ENCODE data around the gene RNH1. TPM values are rescaled to one million over a fixed set of nuclear protein-coding genes. Genes with fewer than 3 reads are reported as not detected.

RNH1 gene
- total and polyA plus RNA-seq, 2 of the 8 experiments (the other 6 are each of a cell fraction or from before 2014, with no cell fraction given), result 48.7 to 49.8 TPM

- TF ChIP-seq CHD7 (IDR thresholded peaks at IDR 0.05; ENCODE audit: insufficient replicate concordance, low read length) (no peak), BRCA1 (IDR thresholded peaks at IDR 0.05; ENCODE audit: low read depth, low read length) (no peak), MAX (IDR thresholded peaks at IDR 0.05) (peak; percentile 81), CTCF (IDR thresholded peaks at IDR 0.05; ENCODE audit: control extremely low read depth in 1 of 3, insufficient read depth in 1 of 3, low read depth in 1 of 3, low read length in 3 of 3) (peak in 2 of 3 experiments; percentile 20 to 37; a peak in 2 of 4 replicates), RAD21 (IDR thresholded peaks at IDR 0.05 in 1 of 2, conservative IDR thresholded peaks at IDR 0.05 in 1 of 2; ENCODE audit: low read depth in 2 of 2, low read length in 2 of 2) (peak; percentile 31 to 51; a peak in 3 of 4 replicates), TAF1 (IDR thresholded peaks at IDR 0.05; ENCODE audit: low read depth, low read length) (no peak)
Observed at GRCh38 chr11:450809-451451, 56.1 kb downstream of the RNH1 start (continued).

All from H1 (cell line).